Left ventricle myocardium superior (tissue), 1 donor: ENCODE measurements around the gene SLC19A1. TPM values are rescaled to one million over a fixed set of nuclear protein-coding genes. Genes with fewer than 3 reads are reported as not detected.
A peak's percentile ranks its signal among the peaks of the same experiment; 100 is the strongest.

Experiments
- ATAC-seq: fragments of 200-7000 bp; cut with Tn5 transposase; one replicate; pipeline ENCODE4 v1.9.1; 2020; ENCODE audit warnings: mild to moderate bottlenecking, moderate library complexity
- DNase-seq: peaks from one replicate; pipeline ENCODE4 v3.0.0-alpha.2; 2020
- intact Hi-C: fragments of 100-400 bp; cut with micrococcal nuclease; formaldehyde crosslinking; loops from one replicate; pipeline ENCODE4 v1.11.0; 2022
- total RNA-seq: library from RNA; stranded (reverse); fragmentation: NEBNext Ultra II Directional; extraction: Animal tissue kit (Norgen Biotek cat#: 25700); gene quantifications from one replicate; pipeline ENCODE4 v1.2.1, GENCODE V29; 2021
- donor health status: DM: no; HTN: yes; CAD: no; lungs with severe emphysema.

The SLC19A1 gene
- total RNA-seq, 1 donor from 2014 or later, result 7.6 TPM

DNA sequence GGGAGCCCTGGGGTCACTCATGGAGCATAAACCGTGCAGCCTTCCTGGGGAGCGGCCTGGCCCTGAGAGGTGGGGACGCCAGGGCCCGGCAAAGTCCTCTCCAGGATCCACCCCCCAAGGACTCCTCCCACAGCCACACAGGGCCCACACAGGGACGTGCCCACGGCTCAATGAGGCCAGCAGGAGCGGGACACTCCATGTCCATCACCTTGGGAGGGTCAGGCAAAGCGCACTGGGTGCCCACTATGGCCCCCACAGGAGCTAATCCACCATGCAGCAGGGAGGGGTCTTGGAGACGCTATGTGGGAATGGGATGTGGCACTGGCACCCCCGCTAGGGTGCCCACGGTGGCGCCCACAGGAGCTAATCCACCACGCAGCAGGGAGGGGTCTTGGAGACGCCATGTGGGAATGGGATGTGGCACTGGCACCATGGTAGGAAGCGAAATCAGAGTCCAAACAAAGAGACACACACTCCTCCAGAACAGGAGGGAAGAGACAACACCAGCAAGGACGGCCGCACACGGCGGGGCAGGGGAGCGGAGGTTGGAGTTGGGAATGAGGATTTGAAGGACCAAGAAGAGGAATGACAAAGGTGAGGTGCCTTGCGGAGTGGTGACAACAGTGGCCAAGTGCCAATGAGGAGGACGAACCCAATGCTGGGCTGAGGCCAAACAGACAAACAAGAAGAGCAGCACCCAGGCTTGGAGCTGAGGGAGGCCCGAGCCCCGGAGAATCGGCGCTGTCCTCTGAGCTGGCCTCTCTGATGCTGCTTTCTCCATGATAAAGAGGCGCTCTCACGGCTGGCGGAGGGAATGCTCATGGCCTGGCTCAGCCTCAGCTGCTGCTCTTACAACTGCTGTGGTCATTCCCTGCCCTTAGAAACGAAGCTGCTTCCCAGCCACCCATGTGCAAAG lies 18.1 kb upstream of the SLC19A1 start:
- DNase-seq, result no peak
- intact Hi-C loops, result no loop called here

GRCh38 chr21:45559216-45560105 lies 17.2 kb upstream of the SLC19A1 start:
- ATAC-seq (no peak), DNase-seq (no peak)
- intact Hi-C loops, result loop anchor here (10.0 kb wide), 1 partner anchor 265 kb away; no protein-coding TSS in a partner anchor

More for the DNA sequence above, 18.1 kb upstream of the SLC19A1 start:
- ATAC-seq, result no peak

DNA sequence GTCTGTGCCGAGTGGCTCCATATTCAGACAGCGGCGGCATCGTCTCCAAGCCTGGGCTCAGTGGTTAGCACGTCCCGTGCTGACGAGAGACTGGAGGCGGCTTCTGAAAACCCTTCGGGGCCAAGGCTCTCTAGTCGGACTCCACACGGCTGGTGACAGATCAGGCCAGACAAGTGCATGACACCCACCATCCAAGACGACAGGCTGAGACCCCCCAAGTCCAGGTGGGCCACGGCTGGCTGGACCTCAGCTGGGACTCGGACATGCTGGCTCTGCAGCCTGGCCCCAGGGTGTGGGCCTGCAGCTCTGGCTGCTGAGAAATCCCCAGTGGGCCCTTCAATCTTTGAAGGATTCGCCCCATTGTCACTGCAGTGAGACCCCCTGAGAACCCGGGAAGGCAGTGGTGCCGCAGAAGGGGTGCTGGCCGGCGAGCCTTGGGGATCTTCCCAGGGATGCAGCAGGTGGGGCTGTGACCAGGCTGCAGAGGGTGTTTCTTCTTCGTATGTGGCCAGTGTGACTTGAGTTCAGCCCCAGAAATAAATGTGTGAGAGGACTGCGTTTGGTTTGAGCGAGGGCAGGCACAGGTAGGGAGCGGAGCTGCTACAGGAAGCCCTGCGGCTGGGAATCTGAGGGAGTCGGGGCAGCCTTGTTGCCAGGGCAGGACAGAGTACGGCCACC lies 15.9 kb upstream of the SLC19A1 start:
- no peak for DNase-seq
- intact Hi-C loops, result loop anchor here (10.0 kb wide), 1 partner anchor 267 kb away; no protein-coding TSS in a partner anchor
- no peak for ATAC-seq

GRCh38 chr21:45557616-45558043 lies 15.4 kb upstream of the SLC19A1 start:
- DNase-seq (peak; percentile 14), ATAC-seq (no peak)
- intact Hi-C loops, result loop anchor here (10.0 kb wide), 1 partner anchor 267 kb away; no protein-coding TSS in a partner anchor

GRCh38 chr21:45556645-45557615 lies 14.7 kb upstream of the SLC19A1 start:
- ATAC-seq, result no peak
- DNase-seq, result peak; percentile 35
- intact Hi-C loops, result loop anchor here (10.0 kb wide), 1 partner anchor 268 kb away; no protein-coding TSS in a partner anchor

DNA sequence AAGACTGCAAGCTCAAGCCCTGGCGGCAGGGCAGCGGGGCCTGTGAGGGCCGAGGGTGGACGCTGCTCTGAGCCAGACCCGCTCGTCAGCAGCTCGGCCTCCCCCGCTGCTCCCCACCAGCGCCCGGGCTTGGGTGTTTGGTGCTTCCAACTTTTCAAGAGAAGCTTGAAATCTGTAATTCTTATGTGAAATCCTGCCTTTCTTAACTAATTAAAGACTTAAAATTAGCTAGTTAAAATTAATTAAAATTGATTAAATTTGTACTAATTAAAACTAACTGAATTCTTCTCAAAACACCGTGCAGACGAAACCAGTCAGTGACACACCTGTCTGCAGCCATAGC lies 14.0 kb upstream of the SLC19A1 start:
- no peak for DNase-seq
- intact Hi-C loops, result loop anchor here (10.0 kb wide), 1 partner anchor 269 kb away; no protein-coding TSS in a partner anchor
- ATAC-seq, result no peak

GRCh38 chr21:45555557-45556301 lies 13.5 kb upstream of the SLC19A1 start:
- intact Hi-C loops, result loop anchor here (10.0 kb wide), 1 partner anchor 269 kb away; no protein-coding TSS in a partner anchor
- ATAC-seq (peak; percentile 87), DNase-seq (peak; percentile 81)

- ATAC-seq, result no peak
- no peak for DNase-seq
- intact Hi-C loops, result loop anchor here (10.0 kb wide), 1 partner anchor 270 kb away; no protein-coding TSS in a partner anchor
These were observed 13.0 kb upstream of the SLC19A1 start for GRCh38 chr21:45555251-45555556.

DNA sequence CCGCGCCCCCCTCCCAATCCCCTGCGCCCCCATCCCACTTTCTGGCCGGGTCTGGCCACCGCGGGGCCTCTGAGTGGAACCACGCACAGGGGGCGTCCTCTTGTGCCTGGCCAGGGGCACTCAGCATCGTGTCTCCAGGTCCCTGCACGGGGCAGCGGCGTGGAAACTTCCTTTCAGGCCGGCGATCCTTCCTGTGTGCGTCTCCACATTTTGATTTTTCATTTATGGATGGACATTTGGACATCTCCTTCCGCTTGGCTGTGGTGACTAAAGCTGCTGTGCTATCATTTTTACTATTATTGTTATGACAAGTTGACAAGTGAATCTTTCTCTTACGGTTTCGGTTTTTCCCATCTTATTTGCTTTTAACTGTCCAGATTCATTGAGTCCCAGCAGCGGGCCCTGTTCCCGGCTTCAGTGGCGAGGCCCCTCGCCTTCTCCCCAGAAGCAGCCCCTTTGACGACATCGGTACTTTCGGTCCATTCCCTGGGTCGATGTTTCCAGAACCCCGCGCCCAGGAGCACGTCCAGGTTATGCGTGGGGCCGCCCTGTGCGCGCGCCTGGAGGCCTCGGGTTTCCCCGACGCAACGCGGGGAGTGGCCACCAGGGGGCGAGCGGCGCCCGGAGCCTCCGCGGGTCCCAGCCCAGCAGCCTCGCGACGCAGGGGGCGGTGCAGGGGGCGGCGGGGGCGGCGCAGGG lies 12.4 kb upstream of the SLC19A1 start:
- ATAC-seq, result peak; percentile 80
- intact Hi-C loops, result loop anchor here (10.0 kb wide), 1 partner anchor 270 kb away; no protein-coding TSS in a partner anchor
- peak; percentile 93 for DNase-seq

DNA sequence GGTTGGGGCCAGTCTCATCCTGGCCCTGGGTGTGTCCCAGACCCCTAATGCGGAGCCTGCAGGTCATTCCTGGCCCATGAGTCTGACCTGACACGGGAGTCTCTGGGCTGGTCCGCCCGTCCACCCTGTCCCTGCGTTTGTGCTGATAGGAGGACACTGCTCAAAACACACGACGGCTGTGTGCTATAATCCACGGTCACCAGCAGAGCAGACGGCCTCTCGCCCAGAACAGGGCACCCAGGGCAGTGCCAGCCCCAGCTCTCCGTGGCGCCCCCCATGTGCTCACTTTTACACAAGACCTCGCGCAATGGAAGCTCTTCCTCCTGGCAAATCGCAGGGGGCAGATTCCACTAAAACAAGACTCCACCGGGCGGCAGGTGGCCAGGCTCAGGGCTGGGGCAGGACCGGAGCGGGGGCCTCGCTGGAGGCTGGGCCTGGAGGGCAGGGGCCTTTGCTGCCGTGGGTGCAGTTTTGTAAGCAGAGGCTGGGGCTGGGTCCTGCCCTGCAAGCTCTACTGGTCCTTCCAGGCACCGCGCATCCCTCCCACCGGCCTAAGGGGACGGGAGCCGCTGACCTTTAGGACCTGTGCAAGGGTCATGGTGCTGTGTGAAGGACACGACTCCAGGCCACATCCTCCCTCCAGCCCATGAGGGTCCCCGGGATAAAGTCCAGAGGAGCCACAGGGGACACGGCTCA lies 10.6 kb upstream of the SLC19A1 start:
- ATAC-seq, result no peak
- intact Hi-C loops, result loop anchor here (10.0 kb wide), 1 partner anchor 272 kb away; no protein-coding TSS in a partner anchor
- peak; percentile 27 for DNase-seq

- ATAC-seq (no peak), DNase-seq (peak; percentile 24)
- intact Hi-C loops, result loop anchor here (10.0 kb wide), 1 partner anchor 273 kb away; no protein-coding TSS in a partner anchor
These were observed 9.8 kb upstream of the SLC19A1 start for GRCh38 chr21:45551783-45552695.

GRCh38 chr21:45551316-45551715 lies 9.1 kb upstream of the SLC19A1 start:
- intact Hi-C loops, result loop anchor here (10.0 kb wide), 1 partner anchor 273 kb away; no protein-coding TSS in a partner anchor
- ATAC-seq, result no peak
- DNase-seq, result no peak

DNA sequence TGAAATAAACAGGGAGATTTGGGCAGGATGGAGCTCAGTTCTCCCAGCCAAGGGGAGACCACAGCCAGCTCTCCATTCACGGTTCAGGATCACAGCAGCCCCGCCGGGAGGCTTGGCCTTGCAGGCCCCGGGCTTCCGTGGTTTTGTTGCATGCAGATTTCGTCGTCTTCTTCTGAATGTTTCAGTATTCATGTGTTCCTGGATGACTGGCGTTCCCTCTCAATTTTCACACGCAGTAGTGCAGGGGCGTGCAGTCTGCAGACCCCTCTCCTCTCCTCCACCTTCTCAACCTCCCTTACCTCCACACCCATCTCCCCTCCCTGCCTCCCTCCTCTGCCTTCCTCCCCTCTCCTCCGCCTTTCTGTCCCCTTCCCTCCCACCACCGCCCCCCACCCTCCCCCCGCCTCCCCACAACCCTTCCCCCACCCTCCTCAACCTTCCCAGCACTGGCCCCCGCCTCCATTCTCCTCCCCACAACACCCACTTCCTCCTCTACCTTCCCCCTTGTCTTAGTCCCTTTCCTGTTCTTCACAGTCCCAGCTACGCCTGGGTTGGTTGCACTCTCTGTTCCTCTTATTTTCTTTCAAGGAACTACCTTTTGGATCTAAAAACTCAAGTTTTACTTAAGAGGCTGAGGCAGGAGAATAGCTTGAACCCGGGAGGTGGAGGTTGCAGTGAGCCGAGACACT lies 8.4 kb upstream of the SLC19A1 start:
- DNase-seq (no peak), ATAC-seq (peak; percentile 11)
- intact Hi-C loops, result loop anchor here (10.0 kb wide), 1 partner anchor 274 kb away; no protein-coding TSS in a partner anchor
